NCI-H2081 treated with DMSO at 0.1 percent for 48 hours (cell line): ENCODE results near the gene PLOD1.
A peak's percentile ranks its signal among the peaks of the same experiment; 100 is the strongest.

Experiments
- DNase-seq: peaks from one replicate; lab custom pipeline; 2025; lab: John Stamatoyannopoulos, UW

PLOD1 gene

GRCh38 chr1:11979028-11979850, 44.7 kb downstream of the PLOD1 start:
- no peak for DNase-seq

- DNase-seq, result peak; percentile 82
Observed at GRCh38 chr1:11979851-11980675, 45.5 kb downstream of the PLOD1 start, which contains the start of gene MFN2. MFN2 (plus strand) TSS chr1:11980444; CDS start chr1:11989169, 8,725 bp downstream.

- no peak for DNase-seq
Observed at GRCh38 chr1:11980676-11980972, 46.1 kb downstream of the PLOD1 start.

- DNase-seq, result no peak
Observed at GRCh38 chr1:11981378-11982009, 47.0 kb downstream of the PLOD1 start.

GRCh38 chr1:11982010-11982392, 47.5 kb downstream of the PLOD1 start:
- DNase-seq, result no peak

GRCh38 chr1:11984121-11984520, 49.6 kb downstream of the PLOD1 start:
- DNase-seq, result no peak

GRCh38 chr1:11984576-11984975, 50.1 kb downstream of the PLOD1 start:
- no peak for DNase-seq

GRCh38 chr1:11985171-11985570, 50.7 kb downstream of the PLOD1 start:
- no peak for DNase-seq

GRCh38 chr1:11985851-11986250, 51.3 kb downstream of the PLOD1 start:
- DNase-seq, result no peak

- no peak for DNase-seq
Observed at GRCh38 chr1:11989669-11990068, 55.2 kb downstream of the PLOD1 start.

- DNase-seq, result no peak
Observed at GRCh38 chr1:11990303-11991032, 56.0 kb downstream of the PLOD1 start.

GRCh38 chr1:11991969-11992676, 57.6 kb downstream of the PLOD1 start:
- no peak for DNase-seq

- no peak for DNase-seq
Observed at GRCh38 chr1:11997081-11997850, 62.7 kb downstream of the PLOD1 start.

GRCh38 chr1:11998636-11999035, 64.1 kb downstream of the PLOD1 start:
- DNase-seq, result no peak

- DNase-seq, result no peak
Observed at GRCh38 chr1:11999236-11999635, 64.7 kb downstream of the PLOD1 start.

- DNase-seq, result no peak
Observed at GRCh38 chr1:12001249-12001917, 66.9 kb downstream of the PLOD1 start.

GRCh38 chr1:12001996-12002493, 67.5 kb downstream of the PLOD1 start:
- DNase-seq, result no peak

- no peak for DNase-seq
Observed at GRCh38 chr1:12003762-12004161, 69.2 kb downstream of the PLOD1 start.

- DNase-seq, result no peak
Observed at GRCh38 chr1:12005488-12006166, 71.1 kb downstream of the PLOD1 start.
